NCI-H2171 treated with DMSO at 0.1 percent for 48 hours (cell line): ENCODE results near the gene SYNE1.

ENCODE experiments used
- DNase-seq: peaks from one replicate; lab custom pipeline; 2025; lab: John Stamatoyannopoulos, UW

SYNE1 gene

DNA sequence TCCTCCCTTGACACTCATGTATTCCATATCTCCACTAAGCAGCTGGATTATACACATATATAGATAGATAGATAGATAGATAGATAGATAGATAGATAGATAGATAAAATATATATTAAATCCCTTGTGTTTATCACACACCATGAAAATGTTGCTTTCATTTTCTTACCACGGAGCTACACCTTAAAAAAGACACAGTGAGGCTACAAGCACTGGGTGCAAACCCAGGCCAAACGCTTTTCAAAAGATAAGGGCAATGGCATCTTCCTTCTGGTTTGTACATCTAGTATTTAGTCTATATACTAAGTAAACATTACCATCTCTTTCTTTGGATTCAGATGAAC lies 452.6 kb downstream of the SYNE1 start:
- no peak for DNase-seq

DNA sequence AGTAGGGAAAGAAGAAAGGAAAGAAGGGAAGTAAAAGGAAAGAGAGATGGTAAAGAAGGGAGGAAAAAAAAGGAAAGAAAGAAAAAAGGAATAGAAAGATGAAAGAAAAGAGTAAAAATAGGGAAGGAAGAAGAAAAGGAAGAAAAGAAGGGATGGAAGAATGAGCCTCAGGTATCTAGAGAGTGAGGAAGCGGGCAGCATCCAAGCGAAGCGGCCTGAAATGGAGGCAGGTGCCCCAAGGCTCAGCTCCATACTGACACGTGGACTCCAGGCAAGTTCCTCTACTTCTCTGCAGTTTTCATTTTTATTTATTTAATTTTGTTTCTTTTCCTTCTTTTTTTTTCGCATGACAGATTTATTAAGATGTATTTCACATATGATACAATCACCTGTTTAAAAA lies 456.6 kb downstream of the SYNE1 start:
- no peak for DNase-seq

DNA sequence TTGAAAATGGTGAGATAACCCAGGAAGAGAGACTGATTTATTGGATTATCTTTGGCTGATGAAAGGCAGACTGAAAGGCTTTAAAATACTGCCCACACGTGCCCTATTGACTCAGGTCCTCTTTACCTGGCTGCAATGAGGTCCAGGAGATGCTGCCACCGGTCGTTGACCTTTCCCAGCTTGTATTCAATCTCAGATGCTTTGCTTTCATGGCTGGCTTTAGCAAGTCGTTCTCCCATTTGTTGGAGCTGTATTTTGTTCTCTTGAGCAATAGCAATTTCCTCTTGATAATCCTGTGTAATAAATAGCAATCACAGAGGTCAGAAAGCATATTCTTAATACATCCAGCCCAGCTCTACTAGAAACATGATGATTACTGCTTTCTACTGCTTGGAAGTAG lies 460.9 kb downstream of the SYNE1 start:
- DNase-seq: no peak

DNA sequence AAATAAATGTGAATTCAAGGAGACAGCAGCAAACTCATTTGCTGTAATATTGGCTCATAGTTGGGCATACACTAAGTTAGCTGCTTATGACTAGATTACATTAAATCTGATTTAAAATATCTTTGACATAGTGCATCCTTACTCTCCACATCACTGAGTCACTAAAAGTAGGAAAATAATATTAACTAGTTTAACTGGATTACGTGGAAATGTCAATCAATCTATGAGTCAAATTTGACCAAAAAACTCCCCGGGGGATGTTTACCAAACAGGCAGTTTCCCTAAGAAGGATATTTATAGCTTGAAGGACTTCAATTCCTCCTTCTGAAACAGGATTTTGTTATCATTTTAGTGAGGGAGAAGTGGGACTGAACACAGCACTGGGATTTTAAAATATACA lies 463.2 kb downstream of the SYNE1 start:
- DNase-seq: no peak

DNA sequence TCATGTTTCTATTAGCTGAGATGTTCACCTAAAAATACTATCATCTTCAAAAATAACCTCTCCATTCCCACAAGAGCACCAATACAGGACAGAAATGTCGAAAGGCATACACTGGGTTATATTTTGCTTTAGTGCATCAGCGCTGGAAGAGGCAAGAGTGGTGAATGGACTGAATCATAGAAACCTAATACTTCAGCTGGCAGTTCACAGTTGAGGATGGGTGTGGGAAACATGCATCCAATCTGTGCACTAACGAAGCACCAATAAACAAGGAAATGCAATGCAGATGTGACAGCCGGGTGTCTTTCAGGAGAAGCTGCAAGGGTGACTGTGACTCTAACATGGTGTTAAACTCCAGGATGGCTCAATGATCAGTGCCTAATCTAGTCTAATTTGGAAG lies 463.8 kb downstream of the SYNE1 start:
- no peak for DNase-seq

DNA sequence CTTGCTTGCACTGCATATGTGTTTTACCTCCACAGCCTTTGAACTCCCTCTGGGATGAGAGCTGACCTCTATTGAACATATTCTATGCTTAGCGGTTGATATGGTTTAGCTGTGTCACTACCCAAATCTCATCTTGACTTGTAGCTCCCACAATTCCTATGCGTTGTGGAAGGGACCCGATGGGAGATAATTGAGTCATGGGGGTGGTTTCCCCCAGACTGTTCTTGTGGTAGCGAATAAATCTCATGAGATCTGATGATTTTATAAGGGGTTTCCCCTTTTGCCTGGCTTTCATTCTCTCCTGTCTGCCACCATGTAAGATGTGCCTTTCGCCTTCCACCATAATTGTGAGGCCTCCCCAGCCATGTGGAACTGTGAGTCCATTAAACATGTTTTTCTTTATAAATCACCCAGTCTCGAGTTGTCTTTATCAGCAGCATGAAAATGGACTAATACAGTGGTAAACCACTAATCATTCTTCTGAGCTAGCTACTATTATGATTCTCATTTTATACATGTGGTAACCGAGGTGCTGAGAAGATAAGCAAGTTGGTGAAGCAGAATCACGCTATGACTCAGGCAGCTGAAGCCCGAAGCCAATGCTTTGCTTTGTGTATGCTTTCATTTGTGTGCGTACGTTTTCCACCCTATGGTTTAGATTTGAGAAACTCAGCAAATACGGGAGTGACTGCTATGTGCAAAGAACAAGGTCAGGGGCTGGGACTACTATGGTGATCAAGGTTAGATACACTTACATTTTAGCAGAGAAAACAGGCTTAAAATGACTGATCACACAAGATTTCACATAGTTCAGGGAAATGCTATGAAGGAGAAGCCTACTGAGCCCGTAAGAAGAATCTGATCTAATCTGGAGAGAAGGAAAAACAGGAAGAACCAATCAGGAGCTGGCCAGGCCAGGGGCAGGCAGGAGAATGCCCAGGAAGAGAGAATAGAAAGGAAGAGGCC lies 466.2 kb downstream of the SYNE1 start:
- DNase-seq: no peak

DNA sequence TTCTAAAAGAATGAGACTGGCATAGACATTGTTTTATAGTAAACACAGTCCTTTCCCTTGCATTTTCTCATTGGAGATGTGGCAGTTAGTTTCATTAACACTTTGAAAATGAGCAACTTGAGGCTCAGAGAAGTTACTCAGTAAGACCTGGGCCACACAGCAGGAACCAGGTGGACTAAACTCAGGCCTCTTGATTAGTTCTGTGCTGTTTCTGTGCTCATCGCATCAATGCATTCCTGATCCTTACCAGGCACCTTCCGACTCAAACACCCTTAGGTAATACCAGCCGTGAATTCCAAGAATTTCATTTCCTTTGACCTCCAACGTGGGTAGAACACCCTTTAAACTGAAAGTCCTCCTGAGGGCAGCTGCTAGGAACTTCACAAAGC lies 466.9 kb downstream of the SYNE1 start:
- no peak for DNase-seq

DNA sequence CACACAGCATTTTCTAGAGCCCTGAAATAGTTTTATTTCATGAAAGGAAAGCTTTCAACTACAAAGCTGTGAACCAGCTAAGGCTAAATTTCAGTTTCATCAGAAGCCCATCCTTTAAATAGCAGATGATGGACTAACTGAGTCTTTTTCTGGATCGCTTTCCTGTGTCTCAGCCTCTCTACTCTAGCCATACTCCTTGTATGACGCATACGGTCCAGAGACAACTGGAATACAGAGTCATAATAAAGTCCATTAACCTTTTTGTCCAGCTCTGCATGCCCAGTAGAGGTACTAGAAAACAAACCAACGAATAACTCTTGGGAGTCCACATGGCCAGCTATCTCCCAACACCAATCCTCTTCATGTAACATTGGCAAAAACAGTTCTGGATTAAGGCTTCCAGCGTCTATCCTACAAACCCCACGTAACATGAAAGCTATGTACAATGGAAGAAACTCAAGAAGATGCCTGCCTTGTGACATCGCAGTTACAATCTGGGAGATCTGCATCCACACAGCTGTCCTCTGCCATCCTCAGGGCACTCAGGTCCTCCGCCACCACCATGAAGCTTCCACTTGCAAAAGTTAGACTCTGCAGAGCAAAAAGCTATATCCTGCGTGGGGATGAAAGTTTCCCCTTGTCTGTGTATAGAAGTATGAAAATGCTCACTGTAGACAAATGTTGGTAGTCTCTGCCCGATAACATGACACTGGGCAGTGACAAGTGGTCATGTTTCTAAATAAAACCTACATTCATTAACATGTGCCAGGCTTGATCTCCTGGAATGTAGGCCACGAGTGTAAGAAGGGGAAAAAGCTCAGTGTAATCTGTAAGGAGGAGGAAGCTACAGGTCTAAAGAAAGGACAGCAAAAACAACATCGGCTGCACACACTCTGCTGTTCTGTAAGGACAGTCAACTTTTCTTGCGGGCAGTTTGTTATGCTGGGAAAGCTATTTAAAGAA lies 469.2 kb downstream of the SYNE1 start:
- no peak for DNase-seq

DNA sequence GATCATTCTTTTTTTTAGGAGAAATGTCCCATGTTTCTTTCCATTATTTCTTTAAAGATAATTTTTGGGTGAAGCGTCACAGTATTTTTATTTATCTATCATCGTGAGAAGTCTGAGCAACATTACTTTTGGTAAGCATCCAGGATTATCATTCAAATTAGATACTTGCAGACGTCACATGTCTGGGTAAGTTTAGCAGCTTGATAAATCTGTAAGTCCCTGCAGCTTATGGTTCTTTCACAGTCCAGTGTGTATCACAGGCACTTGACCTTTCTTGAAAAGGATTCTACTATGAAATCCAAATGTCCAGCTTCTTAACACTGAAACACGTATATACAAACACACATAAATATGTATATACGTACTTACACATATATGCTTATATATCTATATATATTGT lies 470.3 kb downstream of the SYNE1 start:
- no peak for DNase-seq

DNA sequence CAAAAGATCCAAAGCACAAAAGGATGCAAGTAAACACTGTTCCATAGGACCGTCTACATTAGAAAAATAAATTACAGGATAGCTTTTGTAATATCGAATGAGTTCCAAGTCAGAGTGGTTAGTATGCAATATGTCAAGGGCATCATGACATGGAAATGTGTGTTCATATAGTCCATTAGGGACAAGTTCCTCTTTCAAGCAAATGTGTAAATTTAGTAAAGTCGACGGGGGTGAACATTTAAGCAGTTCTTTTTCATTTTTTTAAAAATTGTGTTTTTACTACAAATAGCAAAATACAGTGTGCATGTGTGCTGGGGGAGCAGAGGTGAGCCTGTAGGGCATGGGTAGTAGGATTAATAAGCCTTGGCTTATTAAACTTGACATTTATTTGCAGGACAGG lies 470.7 kb downstream of the SYNE1 start:
- DNase-seq: no peak

DNA sequence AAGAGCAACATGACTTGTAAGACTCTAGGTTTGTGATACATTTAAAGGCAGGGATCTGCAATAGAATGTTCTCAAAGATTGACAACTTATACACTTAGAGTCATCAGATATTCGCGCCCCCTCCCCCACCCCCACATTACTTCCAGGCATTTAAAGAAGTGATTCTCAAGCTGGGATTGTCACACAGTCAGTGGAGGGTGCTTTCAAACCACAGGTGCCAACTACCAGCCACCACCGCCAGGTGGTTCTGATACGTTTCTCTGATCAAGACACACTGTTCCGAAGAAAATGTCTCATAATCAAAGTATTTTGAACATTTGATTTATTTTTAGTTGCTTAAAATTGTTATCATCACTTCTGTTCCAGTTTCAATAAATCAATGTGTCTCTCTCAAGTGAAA lies 472.2 kb downstream of the SYNE1 start:
- DNase-seq: no peak

DNA sequence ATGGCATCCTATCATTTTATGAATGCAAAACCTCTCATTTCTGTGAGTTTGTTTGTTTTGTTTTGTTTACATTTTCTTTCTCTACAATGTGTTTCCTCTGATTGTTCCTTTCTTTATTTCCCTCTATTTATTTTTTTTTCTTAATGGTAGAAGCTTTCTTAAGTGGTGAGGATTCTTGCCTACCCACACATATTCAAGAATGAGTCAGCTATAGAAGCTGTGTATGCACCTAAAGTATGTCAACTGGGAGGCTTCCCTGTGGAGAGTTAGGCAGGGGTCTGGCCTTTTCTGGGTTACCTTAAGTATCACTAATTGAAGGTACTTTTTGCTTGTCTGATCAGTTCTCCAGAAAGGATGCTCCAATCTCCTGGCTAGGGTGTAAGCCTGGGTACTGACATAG lies 475.7 kb downstream of the SYNE1 start:
- DNase-seq: no peak

DNA sequence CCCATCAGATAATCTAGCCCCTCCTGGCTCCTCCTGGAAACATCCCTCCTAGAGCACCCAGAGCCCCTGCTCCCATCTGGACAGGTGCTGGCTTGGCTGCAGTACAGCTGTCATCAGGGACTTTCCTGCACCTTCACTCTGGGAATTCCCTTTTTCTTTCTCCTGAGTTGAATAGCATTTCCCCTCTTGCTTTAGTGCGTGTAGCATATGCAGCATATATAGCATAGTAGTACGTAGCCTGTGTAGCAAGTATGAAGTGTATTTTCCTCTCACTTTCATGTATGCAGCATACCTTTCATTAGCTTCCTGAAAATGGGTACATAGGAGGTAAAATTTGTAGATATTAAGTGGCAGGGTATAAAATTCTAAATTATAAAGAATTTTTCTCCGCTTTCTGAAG lies 476.8 kb downstream of the SYNE1 start:
- DNase-seq: no peak

DNA sequence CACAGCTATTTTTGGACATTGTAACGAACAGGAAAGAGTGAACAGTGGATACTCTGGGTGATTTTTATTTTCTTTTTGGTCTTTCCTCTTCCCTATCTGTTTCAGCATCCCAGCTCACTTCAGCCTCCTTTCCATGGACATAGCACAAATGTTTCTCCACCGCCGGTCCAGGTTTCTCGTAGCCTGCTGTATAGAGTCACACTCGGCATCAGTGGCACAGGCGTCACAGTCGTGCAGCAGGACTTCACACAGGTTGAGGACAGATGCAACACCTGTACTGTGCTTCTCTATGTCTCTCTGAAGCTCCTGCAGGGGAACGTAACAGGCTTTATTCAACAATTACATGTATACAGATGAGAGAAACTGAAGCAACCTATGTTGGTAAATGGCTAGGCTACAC lies 481.4 kb downstream of the SYNE1 start:
- no peak for DNase-seq

DNA sequence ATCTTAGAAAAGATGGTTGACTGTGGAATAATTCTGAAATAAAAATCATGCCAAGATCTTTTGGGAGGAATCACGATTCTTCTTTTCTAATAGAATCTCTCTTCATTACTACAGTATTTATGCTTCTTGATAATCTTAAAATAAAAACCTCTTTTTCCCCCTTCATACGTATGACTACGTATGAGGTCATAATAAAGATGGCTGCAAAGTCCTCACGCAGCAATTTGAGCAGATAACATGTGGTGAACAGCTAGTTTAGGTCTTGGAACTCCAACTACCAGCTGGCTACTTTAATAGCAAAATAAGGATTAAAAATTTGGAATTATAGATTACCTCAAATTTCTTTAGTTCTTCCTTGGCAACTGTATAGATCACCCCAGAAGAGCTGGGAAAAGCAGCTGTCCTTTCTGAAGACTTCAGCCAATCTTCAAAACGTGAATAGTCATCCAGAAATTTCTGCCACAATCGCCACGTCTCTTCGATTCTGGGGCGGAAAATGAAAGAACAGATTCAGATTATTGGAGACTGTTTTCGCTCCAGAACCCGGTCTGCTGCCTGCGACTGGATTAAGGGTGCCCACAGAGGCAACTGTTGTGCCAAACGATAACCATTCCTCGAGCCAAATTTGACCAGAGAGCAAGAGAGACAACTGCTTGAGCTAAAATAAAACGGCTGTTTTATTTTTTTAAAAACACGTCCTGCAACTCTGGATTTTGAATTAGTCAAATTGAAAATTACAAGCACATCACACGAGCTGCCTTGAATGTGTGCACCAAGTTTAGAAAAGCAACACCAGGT lies 482.4 kb downstream of the SYNE1 start:
- DNase-seq: no peak

DNA sequence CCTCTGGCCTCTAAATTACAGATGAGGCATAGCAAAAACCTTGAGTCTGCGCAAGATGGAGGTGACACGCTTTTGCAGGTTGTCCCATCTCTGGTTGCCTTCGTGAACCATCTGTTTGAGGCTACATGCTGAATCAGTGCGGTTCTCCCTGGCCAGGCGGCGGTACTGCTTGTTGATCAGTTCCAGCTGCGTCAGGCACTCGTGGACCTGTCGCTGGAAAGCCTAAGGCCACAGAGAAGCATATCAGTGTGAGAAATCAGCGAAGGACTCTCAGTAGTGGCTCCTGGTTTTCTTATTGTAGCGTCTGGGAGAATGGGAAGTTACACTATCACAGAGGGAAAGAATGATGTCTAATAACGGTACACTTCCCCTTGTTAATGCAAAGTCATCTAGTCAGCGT lies 485.2 kb downstream of the SYNE1 start:
- DNase-seq: no peak

DNA sequence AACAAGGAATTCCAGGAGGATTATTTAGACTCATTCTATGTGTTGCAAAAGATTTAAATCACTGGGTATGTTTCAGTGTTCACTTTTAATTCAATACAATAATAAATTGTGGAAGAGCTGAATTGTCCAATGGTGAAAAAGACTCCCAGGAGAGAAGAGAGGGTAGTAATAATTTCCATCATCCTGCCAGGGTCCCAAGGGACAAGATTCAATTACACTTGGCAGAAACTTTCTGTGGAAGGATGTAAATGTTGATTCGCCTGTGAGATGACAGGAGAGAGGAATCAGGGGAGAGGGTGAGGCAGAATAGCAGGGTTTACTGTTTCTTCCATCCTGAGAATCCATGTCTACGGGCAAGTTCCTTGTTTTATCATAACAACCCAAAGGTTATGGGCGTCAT lies 487.0 kb downstream of the SYNE1 start:
- peak; percentile 6 for DNase-seq

DNA sequence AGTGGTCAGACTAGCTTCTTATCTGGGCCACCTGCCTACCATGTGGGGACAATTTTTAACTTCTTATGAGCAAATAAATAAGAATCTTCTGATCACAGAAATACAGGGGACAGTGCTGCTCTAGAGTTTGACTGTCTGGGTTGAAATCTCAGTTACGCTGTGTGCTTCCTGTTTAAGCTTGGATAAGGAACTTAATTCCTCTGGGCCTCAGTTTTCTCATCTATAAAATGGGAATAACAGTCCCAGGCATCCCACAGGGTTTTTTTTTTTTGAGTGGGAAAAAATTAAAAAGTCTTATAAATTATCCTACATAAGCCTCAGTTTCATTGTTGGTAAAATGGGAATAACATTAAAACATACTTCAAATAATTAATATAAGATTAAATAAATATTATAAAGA lies 488.8 kb downstream of the SYNE1 start:
- no peak for DNase-seq

DNA sequence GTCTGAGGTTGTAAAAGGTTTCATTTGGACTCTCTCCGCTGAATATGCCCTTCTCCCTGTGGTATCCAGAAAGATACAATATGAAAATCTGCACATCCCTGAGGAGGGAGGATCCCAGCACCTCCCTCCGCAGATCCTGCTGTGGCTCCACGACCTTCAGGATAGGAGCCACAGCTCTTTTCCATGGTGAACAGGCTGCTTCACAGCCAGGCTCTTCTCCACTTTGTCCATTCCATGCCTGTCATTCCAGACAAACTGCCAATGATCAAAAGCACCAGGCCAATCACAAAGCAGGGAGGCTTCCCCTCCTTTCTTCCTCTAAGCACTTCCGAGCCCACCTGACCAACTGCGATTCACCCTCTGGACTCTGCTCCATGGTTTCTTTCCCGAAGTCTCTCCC lies 489.9 kb downstream of the SYNE1 start:
- DNase-seq: no peak

DNA sequence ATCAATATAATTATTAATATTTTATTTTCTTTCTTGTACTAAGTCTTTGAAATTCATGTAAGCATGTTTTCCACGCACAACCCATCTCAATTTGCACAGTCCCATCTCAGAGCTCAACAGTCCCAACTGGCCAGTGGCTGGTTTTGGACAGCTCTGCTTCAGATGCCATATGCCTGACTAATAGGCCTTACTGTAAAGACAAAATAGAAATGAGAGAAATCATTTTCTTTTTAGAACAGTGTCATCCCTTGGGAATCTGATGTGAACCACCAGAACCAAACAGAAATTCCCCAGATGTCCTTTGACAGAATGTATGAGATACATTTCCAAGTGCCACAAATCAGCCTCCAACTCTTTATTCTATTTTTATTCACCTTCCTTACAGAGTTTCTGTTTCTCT lies 490.8 kb downstream of the SYNE1 start:
- DNase-seq: no peak

DNA sequence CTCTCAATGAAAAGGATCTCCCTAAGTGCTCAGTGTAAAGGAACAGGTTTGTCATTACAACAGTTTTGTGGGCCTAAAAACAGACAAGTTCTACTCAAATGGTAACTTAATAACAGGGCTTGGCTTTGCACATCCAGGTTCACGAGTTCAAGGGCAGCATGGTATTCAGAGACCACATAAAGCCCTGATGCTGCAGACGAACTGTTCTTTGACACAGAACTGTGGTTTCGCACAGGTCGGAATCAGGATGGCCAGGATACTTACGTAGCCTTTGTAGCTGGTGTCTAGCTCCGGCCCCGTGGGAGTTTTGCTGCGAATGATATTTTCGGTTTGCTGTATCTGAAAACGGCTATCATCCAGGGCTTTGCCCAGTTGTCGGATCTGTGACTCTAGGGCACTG lies 493.8 kb downstream of the SYNE1 start:
- no peak for DNase-seq

DNA sequence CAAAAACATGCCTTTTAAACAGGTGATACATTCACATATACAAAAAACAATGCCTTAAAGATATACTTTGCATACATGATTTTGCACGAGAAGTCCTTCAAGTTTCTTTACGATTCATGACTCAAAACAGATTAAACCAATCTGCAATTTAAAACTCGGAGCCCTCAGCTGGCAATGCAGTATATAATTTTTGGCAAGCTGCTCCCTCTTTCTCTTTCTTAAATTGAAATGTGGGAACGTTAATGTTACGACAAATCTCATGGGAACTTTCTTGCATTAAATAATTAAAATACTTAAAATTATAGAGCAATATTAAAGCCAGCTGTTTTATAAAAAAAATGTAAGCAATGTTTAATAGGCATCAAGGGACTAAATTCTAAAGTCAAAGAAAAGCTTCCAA lies 495.1 kb downstream of the SYNE1 start:
- no peak for DNase-seq
